NCI-H2107 treated with DMSO at 0.1 percent for 48 hours (cell line): ENCODE results near the gene FAM131C.

ENCODE experiments used
- DNase-seq: peaks from one replicate; lab custom pipeline; 2025; ENCODE audit not compliant: unreplicated experiment; lab: John Stamatoyannopoulos, UW

FAM131C gene

GRCh38 chr1:16017461-16018303 lies 55.8 kb downstream of the FAM131C start, which contains the start of gene HSPB7:
Gene HSPB7 (minus strand): TSS chr1:16018043. CDS start chr1:16017963, 80 bp downstream.
- no peak for DNase-seq

- no peak for DNase-seq
Measured at GRCh38 chr1:16017076-16017460, 56.4 kb downstream of the FAM131C start.

- no peak for DNase-seq
Measured at GRCh38 chr1:16015960-16016901, 57.2 kb downstream of the FAM131C start.

GRCh38 chr1:16015491-16015890 lies 58.0 kb downstream of the FAM131C start:
- no peak for DNase-seq

GRCh38 chr1:16014509-16015482 lies 58.7 kb downstream of the FAM131C start:
- no peak for DNase-seq

GRCh38 chr1:16013908-16014258 lies 59.6 kb downstream of the FAM131C start:
- DNase-seq, result no peak

GRCh38 chr1:16013220-16013907 lies 60.1 kb downstream of the FAM131C start:
- DNase-seq, result no peak

GRCh38 chr1:16012590-16013219 lies 60.7 kb downstream of the FAM131C start:
- no peak for DNase-seq

- DNase-seq, result no peak
Measured at GRCh38 chr1:16011936-16012589, 61.4 kb downstream of the FAM131C start.

GRCh38 chr1:16010837-16011236 lies 62.6 kb downstream of the FAM131C start:
- no peak for DNase-seq

- DNase-seq, result no peak
Measured at GRCh38 chr1:16009678-16010077, 63.8 kb downstream of the FAM131C start.

- DNase-seq, result peak; percentile 18
Measured at GRCh38 chr1:16009030-16009460, 64.4 kb downstream of the FAM131C start.
